Measurements from ENCODE around the gene SPINK5. TPM values are rescaled to one million over a fixed set of nuclear protein-coding genes. Genes with fewer than 3 reads are reported as not detected.

Gene SPINK5
- total RNA-seq, 1 experiment from 2014 or later, result not detected

- no peak for TF ChIP-seq EZH2 (IDR thresholded peaks at IDR 0.05; ENCODE audit: borderline replicate concordance, low read depth, low read length, poor library complexity, severe bottlenecking)
- TF ChIP-seq, protein P1, sequence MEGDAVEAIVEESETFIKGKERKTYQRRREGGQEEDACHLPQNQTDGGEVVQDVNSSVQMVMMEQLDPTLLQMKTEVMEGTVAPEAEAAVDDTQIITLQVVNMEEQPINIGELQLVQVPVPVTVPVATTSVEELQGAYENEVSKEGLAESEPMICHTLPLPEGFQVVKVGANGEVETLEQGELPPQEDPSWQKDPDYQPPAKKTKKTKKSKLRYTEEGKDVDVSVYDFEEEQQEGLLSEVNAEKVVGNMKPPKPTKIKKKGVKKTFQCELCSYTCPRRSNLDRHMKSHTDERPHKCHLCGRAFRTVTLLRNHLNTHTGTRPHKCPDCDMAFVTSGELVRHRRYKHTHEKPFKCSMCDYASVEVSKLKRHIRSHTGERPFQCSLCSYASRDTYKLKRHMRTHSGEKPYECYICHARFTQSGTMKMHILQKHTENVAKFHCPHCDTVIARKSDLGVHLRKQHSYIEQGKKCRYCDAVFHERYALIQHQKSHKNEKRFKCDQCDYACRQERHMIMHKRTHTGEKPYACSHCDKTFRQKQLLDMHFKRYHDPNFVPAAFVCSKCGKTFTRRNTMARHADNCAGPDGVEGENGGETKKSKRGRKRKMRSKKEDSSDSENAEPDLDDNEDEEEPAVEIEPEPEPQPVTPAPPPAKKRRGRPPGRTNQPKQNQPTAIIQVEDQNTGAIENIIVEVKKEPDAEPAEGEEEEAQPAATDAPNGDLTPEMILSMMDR (conservative IDR thresholded peaks at IDR 0.05; ENCODE audit: low read depth, low read length), result no peak
- ChIA-PET CTCF (no interaction called here), POLR2A (ENCODE audit: low non-redundant PET) (no interaction called here)
Observed at GRCh38 chr5:148027505-148027904, 36.3 kb upstream of the SPINK5 start.

DNA sequence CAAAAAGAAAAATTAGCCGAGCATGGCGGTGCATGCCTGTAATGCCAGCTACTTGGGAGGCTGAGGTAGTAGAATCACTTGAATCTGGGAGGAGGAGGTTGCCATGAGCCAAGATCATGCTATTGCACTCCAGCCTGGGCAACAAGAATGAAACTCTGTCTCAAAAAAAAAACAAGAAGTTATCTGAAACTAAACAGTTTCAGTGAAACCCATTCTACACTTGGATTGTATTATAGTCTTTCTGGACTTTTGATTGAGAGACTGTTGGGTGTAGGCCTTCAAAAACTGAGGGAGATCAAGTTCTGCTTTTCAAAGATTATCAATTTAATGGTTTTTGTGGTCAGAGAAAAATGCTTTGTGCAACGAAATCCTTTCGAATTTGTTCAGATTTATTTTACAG lies 34.6 kb upstream of the SPINK5 start:
- no peak for DNase-seq (ENCODE audit: low spot score)
- H3K36me3 ChIP-seq (ENCODE audit: insufficient read depth, low read length, poor library complexity, severe bottlenecking), result no peaks in the 10 kb centered on the region
- intact Hi-C loops (cut with micrococcal nuclease; ENCODE audit: unreplicated experiment), result no loop called here

More at GRCh38 chr5:148027505-148027904, 36.3 kb upstream of the SPINK5 start:
- no peak overlapping the region for H3K27ac ChIP-seq (ENCODE audit: low read depth, low read length, poor library complexity, severe bottlenecking)
- intact Hi-C loops (cut with micrococcal nuclease; ENCODE audit: unreplicated experiment), result no loop called here
- H3K36me3 ChIP-seq (ENCODE audit: insufficient read depth, low read length, poor library complexity, severe bottlenecking), result no peaks in the 10 kb centered on the region
- no peaks in the 10 kb centered on the region for H3K4me1 ChIP-seq (ENCODE audit: insufficient read depth, low read length, poor library complexity, severe bottlenecking)
- H3K4me3 ChIP-seq (ENCODE audit: low read depth, low read length, poor library complexity, severe bottlenecking), result no peak overlapping the region
- H3K9me3 ChIP-seq (ENCODE audit: low read depth, low read length, poor library complexity, severe bottlenecking), result no peaks in the 10 kb centered on the region
- H3K27me3 ChIP-seq (replicated peaks; ENCODE audit: insufficient read depth, low read depth, low read length, poor library complexity), result no peaks in the 10 kb centered on the region
- DNase-seq (ENCODE audit: low spot score), result no peak
- BruUV-seq (replicated peaks), result no TSS peak

DNA sequence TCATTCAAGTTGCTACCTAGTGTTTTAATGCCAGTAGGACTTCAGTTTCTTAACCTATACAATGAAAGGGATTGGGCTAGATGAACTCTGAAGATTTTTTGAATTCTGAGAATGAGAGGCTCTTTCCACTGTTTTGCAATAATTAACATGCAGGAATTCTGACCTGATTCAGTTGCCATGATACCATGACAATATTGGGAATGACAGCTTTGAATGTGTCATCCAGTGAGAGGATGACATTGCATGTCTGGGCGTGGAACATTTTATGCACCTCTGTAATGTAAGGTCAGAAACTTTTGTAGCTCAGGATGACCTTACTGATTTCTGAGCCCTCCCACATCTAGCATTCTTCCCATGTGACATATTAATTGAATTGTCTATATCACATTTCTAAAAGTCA lies 30.6 kb upstream of the SPINK5 start:
- H3K27me3 ChIP-seq (replicated peaks; ENCODE audit: insufficient read depth, low read depth, low read length, poor library complexity), result no peaks in the 10 kb centered on the region
- H3K4me1 ChIP-seq (ENCODE audit: insufficient read depth, low read length, poor library complexity, severe bottlenecking), result no peaks in the 10 kb centered on the region
- no peak for TF ChIP-seq EZH2 (IDR thresholded peaks at IDR 0.05; ENCODE audit: borderline replicate concordance, low read depth, low read length, poor library complexity, severe bottlenecking)
- TF ChIP-seq, protein P1 (conservative IDR thresholded peaks at IDR 0.05; ENCODE audit: low read depth, low read length), result no peak
- ChIA-PET CTCF (no interaction called here), POLR2A (ENCODE audit: low non-redundant PET) (interaction anchor here (0.5 kb wide), 1 partner anchor 46 kb away, joined by 4 read pairs; no protein-coding TSS in a partner anchor)
- H3K27ac ChIP-seq (ENCODE audit: low read depth, low read length, poor library complexity, severe bottlenecking), result no peak overlapping the region
- no peak for DNase-seq (ENCODE audit: low spot score)
- H3K9me3 ChIP-seq (ENCODE audit: low read depth, low read length, poor library complexity, severe bottlenecking), result no peaks in the 10 kb centered on the region
- intact Hi-C loops (cut with micrococcal nuclease; ENCODE audit: unreplicated experiment), result no loop called here
- no peaks in the 10 kb centered on the region for H3K36me3 ChIP-seq (ENCODE audit: insufficient read depth, low read length, poor library complexity, severe bottlenecking)
- BruUV-seq (replicated peaks), result no TSS peak
- H3K4me3 ChIP-seq (ENCODE audit: low read depth, low read length, poor library complexity, severe bottlenecking), result no peak overlapping the region

More for the DNA sequence above, 34.6 kb upstream of the SPINK5 start:
- BruUV-seq (replicated peaks), result no TSS peak
- no peaks in the 10 kb centered on the region for H3K27me3 ChIP-seq (replicated peaks; ENCODE audit: insufficient read depth, low read depth, low read length, poor library complexity)
- H3K4me3 ChIP-seq (ENCODE audit: low read depth, low read length, poor library complexity, severe bottlenecking), result no peak overlapping the region
- H3K4me1 ChIP-seq (ENCODE audit: insufficient read depth, low read length, poor library complexity, severe bottlenecking), result no peaks in the 10 kb centered on the region
- CTCF ChIA-PET, result no interaction called here
- POLR2A ChIA-PET (ENCODE audit: low non-redundant PET), result no interaction called here
- TF ChIP-seq, protein P1 (conservative IDR thresholded peaks at IDR 0.05; ENCODE audit: low read depth, low read length), result no peak
- TF ChIP-seq EZH2 (IDR thresholded peaks at IDR 0.05; ENCODE audit: borderline replicate concordance, low read depth, low read length, poor library complexity, severe bottlenecking), result no peak
- H3K27ac ChIP-seq (ENCODE audit: low read depth, low read length, poor library complexity, severe bottlenecking), result no peak overlapping the region
- H3K9me3 ChIP-seq (ENCODE audit: low read depth, low read length, poor library complexity, severe bottlenecking), result no peaks in the 10 kb centered on the region

Data from A673 (cell line).